Brain microvascular endothelial cell (primary cell): ENCODE measurements around the gene TMEM150C.
"Not testable (repeated sequence)": the region's sequence is repeated elsewhere in the genome, so short reads cannot be mapped to it uniquely, and the experiment has no call there.

Experiments
- DNase-seq: peaks from one replicate; pipeline ENCODE4 v3.0.0-alpha.2; 2020
- H3K27ac ChIP-seq: fragments of 250-450 bp; sonication (Bioruptor Pico); 2 replicates; pipeline ENCODE4 v1.5.1; 2020; ENCODE audit warnings: mild to moderate bottlenecking, moderate library complexity
- H3K27me3 ChIP-seq: fragments of 250-450 bp; sonication (Bioruptor Pico); replicated peaks from 2 replicates; pipeline ENCODE4 v1.5.1; 2020; ENCODE audit warnings: mild to moderate bottlenecking
- H3K36me3 ChIP-seq: fragments of 250-450 bp; sonication (Bioruptor Pico); replicated peaks from 2 replicates; pipeline ENCODE4 v1.5.1; 2020; ENCODE audit warnings: mild to moderate bottlenecking
- H3K4me3 ChIP-seq: 2 replicates; pipeline ENCODE4 v1.5.1; 2011; ENCODE audit warnings: low read depth, mild to moderate bottlenecking, control low read depth, low read length, moderate library complexity
- in situ Hi-C: cut with HindIII; loops from 2 replicates; pipeline ENCODE4 v1.10.0; 2017; ENCODE audit warnings: low sequenced_read_pairs, low pct_ligation_motif_present
- TF ChIP-seq, protein P1 (sequence below): IDR thresholded peaks from 2 replicates; pipeline ENCODE4 v1.5.1; 2011; ENCODE audit warnings: low read depth, mild to moderate bottlenecking, moderate library complexity, low read length, control low read depth, inconsistent platforms; ENCODE audit errors: missing control alignments

Gene TMEM150C

DNA sequence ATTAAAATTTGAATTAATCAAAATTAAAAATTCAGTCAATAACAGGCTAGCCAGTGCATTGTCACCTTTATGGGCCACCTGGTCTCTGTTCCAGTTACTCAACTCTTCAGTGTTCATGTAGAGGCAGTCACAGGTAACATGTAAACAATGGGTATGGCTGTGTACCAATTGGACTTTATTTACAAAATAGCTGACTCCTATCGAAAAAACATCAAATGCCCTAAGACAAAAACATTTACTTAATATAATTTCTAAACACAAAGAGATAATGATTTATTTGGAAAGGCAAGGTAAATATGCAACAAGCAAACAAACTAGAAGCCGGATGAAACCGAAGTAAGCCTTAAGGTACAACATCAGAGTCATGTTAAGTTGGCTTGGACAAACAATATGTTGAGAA, 8.8 kb downstream of the TMEM150C start:
- H3K4me3 ChIP-seq: no peak overlapping the region
- TF ChIP-seq, protein P1, sequence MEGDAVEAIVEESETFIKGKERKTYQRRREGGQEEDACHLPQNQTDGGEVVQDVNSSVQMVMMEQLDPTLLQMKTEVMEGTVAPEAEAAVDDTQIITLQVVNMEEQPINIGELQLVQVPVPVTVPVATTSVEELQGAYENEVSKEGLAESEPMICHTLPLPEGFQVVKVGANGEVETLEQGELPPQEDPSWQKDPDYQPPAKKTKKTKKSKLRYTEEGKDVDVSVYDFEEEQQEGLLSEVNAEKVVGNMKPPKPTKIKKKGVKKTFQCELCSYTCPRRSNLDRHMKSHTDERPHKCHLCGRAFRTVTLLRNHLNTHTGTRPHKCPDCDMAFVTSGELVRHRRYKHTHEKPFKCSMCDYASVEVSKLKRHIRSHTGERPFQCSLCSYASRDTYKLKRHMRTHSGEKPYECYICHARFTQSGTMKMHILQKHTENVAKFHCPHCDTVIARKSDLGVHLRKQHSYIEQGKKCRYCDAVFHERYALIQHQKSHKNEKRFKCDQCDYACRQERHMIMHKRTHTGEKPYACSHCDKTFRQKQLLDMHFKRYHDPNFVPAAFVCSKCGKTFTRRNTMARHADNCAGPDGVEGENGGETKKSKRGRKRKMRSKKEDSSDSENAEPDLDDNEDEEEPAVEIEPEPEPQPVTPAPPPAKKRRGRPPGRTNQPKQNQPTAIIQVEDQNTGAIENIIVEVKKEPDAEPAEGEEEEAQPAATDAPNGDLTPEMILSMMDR: no peak
- DNase-seq: no peak
- H3K27me3 ChIP-seq: no peaks in the 10 kb centered on the region
- H3K27ac ChIP-seq: no peak overlapping the region
- H3K36me3 ChIP-seq: no peaks in the 10 kb centered on the region
- in situ Hi-C loops: no loop called here

GRCh38 chr4:82551734-82552133, 10.1 kb downstream of the TMEM150C start:
- Histone ChIP-seq H3K4me3 (no peak overlapping the region), H3K27ac (no peak overlapping the region), H3K27me3 (no peaks in the 10 kb centered on the region), H3K36me3 (no peaks in the 10 kb centered on the region)
- TF ChIP-seq, protein P1: no peak
- DNase-seq: no peak
- in situ Hi-C loops: no loop called here

GRCh38 chr4:82547850-82548249, 13.9 kb downstream of the TMEM150C start:
- in situ Hi-C loops, H3K4me3 ChIP-seq, H3K27ac ChIP-seq, H3K36me3 ChIP-seq, H3K27me3 ChIP-seq, DNase-seq: not testable (repeated sequence)

DNA sequence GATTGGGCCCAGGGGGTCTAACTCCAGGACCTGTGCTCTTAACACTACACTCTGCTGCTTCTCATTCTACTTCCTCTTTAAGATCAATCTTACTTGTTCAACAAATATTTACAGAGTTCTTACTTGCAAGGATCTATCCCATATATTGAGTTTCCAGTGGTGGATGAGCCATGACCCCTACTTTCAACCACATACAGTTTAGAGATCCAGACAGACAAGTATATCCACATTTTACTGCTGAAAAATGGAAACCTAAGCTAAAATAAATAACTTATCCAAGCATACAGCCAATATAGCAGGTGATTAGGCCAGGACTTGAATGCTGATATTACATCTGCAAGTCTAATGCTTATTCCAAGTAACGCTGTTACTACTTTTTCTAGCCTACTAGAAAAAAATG, 18.7 kb downstream of the TMEM150C start:
- Histone ChIP-seq H3K27me3 (no peaks in the 10 kb centered on the region), H3K27ac (no peak overlapping the region), H3K36me3 (no peaks in the 10 kb centered on the region), H3K4me3 (no peak overlapping the region)
- TF ChIP-seq, protein P1: no peak
- in situ Hi-C loops: no loop called here
- DNase-seq: no peak

DNA sequence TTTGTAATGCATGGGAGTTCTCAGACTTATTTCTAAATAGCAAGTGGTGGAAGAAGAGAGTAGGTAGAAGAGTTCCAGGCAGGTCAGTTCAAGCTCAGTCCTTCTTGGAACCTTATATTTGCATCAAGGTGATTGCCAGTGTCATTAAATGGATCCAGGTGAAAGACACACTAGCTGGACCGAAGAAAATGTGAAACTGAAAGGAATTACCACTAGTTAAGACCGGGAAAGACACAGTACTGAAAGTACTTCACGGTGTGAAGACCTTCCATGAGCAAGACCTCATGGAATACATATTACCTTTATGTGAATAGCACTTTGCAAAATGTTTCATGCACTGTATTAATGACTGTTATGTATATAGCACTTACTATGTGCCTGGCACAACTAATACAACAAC, 19.1 kb downstream of the TMEM150C start:
- H3K36me3 ChIP-seq: no peaks in the 10 kb centered on the region
- in situ Hi-C loops: no loop called here

GRCh38 chr4:82529322-82529721, 32.5 kb downstream of the TMEM150C start:
- in situ Hi-C loops: no loop called here
- no peaks in the 10 kb centered on the region for H3K36me3 ChIP-seq
- no peak overlapping the region for H3K27ac ChIP-seq
- no peak for DNase-seq
- no peak overlapping the region for H3K4me3 ChIP-seq
- no peaks in the 10 kb centered on the region for H3K27me3 ChIP-seq
- TF ChIP-seq, protein P1: no peak

More for the DNA sequence above, 19.1 kb downstream of the TMEM150C start:
- Histone ChIP-seq H3K4me3 (no peak overlapping the region), H3K27ac (no peak overlapping the region), H3K27me3 (no peaks in the 10 kb centered on the region)
- DNase-seq: no peak
- TF ChIP-seq, protein P1: no peak

DNA sequence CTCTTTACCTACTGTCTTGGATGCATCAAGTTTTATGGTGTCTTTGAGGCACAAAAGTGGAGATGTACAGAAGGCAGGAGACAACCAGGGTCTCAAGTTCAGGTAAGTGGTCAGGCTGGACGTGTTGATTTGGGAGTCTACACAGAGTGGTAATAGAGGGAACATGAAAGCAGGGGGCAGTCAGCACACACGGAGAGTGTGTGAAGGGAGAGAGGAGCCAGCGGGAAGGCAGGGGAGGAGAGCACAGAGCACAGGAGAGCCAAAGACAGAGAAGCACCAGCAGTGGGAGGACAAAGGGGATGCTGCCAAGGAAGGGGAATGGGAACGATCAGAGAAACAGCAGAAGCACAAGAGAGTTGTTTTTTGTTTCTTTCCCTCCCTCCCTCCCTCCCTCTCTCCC, 32.9 kb downstream of the TMEM150C start:
- no peaks in the 10 kb centered on the region for H3K36me3 ChIP-seq
- H3K4me3 ChIP-seq: no peak overlapping the region

More for the DNA sequence above, 32.9 kb downstream of the TMEM150C start:
- in situ Hi-C loops: no loop called here
- Histone ChIP-seq H3K27me3 (no peaks in the 10 kb centered on the region), H3K27ac (no peak overlapping the region)
- TF ChIP-seq, protein P1: no peak
- no peak for DNase-seq
